ENCODE data around the gene CMSS1.

CMSS1 gene

GRCh38 chr3:100068826-100069225, 251.2 kb downstream of the CMSS1 start:
- DNase-seq = peak; percentile 91

- DNase-seq = no peak
Measured at GRCh38 chr3:100069472-100069871, 251.8 kb downstream of the CMSS1 start.

DNA sequence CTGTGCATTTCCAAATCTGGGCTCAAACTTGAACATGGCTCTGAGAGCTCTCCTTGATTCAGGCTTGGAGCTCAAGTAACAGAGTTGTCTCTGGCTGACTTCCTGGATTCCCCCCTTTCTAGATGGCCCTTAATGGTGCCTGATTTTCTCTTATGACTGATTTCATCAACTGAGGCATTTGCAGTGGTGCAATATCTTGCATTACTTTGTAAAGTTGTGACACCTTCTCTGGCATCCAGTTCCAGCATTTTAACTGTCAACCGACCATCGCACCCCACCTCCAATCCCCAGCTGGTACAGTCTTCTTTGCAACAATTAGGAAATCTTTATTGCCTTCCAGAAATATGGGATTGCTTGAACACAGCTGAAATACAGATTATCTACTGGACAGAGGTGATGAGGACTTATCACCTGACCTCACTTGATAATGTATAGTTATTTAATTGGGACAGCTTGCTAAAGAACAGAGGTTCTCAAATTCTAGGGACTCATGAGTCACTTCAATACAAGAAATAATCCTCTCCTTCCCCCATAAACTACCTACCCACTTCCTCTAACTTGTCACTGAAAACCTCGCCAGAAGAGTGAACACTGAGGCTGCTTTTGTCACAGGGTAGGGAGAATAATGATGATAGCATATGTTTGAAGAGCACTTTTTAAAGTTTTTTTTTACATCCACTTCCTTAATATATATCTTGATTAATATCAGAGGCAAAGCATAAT, 254.8 kb downstream of the CMSS1 start:
- no peak for DNase-seq

DNA sequence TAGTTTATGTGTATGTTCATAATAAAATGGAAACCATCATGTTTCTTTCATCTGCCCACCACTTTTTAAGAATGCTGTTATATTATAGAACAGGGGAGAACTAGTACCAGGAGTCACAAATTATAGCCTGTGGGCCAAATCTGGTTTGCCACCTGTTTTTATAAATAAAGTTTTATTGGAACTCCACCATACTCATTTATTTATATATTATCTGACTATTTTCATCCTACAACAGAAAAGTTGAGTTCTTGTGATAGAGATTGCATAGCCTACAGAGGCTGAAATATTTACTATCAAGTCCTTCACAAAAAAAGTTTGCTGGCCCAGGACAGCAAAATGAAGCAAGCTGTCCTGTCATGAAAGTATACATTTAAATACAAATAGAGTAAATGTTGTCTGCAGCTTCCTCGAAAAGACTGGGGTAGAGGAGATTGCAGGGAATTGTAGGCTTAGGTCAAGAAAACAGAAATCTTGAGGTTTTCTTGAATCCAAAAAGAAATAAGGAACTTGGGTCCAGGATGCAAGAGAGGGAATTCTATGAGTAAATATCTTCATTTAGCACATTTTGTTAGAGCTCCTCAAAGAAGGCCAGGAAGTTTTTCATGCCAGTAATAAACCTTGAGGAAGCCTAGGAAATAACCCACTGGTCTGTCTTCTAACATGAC, 255.5 kb downstream of the CMSS1 start:
- no peak for DNase-seq

DNA sequence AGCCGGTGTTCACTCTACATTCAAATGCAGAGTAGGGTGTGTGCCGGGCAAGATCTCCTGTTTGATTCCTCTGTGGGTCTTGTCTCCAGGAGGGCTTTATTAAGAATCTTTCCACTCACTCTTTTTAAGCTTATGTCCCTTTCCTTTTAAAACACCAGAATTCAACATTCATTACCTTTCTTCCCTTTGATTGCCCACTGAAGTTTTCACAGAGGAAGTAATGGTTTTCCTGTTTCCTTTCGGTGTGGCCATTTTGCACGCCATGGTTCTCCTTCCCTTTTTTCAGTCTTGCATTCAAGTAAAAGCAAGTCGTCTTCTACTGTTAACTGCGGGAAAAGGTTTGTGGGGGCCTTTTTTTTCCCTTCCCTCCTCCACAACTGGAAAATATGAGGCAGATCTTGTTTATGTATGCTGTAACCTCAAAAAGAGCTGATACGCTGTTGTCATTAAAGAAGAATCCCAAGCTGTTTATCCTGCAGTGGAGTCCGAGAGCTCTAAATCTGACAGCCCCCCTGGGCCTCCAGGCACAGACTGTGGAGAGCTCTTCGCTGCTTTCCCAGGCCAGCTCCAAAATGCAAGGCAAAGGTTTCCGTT, 256.1 kb downstream of the CMSS1 start:
- DNase-seq = peak; percentile 68

GRCh38 chr3:100075196-100075595, 257.5 kb downstream of the CMSS1 start:
- no peak for DNase-seq

DNA sequence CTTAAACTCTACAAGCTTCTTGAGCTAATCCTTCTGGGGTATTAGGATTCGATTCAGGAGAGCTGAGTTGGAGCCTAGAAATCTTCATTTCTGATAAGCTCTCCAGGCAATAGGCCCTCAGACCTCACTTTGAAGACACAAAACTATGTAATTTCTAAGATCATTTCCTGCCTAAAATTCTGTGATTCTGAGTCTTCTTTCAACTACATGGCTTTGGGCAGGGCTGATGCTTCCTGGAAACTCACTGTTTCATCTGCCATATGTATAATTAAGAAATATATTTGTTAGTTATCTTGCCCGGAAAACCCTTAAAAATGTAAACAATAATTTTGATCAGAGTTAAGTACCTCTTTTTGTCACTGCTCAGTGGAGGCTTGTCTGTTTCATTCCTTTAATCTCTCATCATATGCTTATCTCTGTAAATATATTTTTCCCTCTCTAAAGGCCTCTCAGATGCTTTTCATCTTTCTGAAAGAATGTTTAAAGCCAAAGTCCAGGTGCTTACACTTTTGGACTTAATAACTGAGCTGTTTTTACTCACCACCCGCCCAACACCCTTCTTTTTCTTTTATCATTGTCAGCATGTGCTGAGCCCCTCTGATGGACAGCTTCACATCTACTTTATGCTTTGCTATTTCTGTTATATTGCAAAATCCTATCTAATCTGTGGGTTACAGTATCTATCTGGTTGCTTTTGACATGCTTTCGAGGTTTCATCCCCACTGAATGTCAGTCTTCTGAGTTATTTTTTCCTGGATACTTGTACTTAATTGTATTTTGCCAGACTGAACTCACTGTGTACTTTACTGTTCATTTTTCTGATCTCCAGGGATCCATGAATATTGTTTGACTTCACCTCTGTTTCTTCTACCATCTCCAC, 258.4 kb downstream of the CMSS1 start:
- DNase-seq = peak; percentile 55

DNA sequence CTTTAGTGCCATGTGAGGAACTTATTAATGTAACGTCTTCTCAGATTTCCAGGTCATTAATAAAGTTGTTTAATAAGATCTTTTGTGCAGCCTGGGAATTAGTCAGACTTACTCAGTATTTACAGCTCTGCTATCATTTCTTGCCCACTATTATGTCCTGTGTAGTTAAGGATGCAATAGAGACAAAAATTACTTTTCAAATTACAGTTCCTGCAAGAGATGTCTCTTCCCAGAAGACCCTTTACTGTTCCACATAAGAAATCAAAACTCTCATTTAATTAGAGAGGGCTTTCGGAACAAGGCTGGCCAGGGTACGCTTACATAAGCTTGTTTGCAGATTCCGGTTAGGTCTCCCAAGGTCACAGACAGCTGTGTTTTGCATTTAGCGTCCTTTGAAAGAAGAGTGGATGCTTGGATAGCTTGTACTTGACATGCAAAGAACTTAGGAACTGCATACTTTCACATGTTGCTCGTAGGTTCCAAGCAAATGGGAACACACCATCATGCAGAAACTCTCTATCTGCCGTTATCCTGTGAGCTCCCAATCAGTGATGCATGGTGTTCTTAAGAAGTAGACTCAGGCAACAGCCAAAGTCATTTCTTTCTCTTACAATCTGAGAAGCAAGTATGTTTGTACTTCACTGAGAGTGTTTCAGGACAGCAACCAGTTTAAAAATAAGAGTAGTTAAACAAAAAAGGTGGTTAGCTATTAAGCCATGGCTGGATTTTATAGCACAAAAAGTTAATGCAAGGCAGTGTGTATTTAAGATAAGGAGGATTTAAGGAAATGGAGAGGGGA, 259.3 kb downstream of the CMSS1 start:
- DNase-seq = peak; percentile 74

DNA sequence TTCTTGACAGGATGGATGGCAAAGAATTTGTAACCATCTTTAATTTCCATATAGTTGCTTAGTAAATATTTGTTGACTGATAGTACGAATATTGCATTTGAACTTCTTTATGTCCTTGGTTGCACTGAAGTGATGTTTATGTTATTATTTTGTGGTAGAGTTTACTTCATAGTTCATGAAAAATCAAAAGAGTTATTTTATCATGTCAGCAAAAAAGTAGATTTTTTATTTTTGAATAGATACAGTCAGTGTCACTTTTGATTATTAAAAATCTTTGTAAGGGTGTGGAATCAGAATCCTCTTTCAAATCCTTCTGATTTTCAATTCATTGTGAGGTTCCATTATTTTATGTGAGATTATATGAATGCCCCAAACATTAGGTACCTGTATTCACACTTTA, 261.7 kb downstream of the CMSS1 start:
- no peak for DNase-seq

DNA sequence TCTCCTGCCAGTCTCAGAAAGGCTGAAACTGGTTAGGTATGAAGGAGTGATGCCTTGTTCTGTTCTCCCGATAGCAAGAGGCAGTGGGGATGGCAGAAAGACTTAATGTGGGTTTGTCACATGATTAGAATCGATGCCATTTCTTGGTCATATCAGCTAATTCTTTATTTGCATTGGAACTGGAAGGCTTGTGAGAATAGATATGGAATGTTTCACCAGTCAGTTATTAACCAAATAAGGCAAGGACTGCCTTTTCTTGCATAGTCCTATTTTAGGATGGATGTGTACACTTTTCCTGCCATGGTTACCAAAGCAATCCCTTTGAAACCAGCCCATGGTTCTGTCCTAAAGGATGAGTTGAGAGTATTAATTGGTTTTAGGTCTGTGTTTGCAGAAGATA, 262.9 kb downstream of the CMSS1 start:
- DNase-seq = no peak

DNA sequence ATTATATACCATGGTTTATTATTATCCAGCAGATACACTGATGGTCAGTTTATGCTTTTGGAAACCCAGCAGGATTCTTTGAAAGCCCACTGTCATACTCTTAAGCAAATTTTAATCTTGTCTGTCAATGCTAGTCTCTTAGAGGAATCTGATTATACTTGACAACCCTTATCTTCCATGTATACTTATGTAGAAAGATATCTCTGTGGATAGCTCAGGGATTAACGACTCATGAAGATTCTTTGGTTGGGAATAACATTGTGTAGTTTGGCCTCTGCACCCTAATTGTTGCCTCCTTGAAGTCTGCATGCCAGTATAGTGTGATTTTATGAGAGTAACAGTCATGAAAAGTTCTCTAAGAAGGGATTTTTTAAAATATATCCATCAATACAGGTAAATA, 263.6 kb downstream of the CMSS1 start:
- DNase-seq = no peak

GRCh38 chr3:100081986-100082692, 264.5 kb downstream of the CMSS1 start:
- DNase-seq = no peak

DNA sequence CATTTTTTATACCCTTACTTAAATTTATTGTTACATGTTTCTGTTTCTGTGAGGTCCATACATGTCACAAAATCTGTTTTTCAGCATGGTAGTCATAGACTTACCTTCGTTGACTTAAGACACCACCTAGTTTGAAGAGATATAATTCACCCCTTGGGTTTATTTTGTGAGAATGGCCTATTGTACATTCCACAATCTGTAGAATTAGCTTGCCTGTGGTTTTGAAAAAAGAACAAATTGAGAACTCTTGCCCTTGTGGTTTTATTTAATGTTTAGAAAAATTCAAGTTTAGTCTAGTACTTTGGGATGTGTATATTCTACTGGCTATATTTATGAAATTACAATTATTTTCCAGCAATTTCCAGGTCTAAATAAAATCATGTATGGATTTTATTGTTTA, 265.1 kb downstream of the CMSS1 start:
- no peak for DNase-seq

DNA sequence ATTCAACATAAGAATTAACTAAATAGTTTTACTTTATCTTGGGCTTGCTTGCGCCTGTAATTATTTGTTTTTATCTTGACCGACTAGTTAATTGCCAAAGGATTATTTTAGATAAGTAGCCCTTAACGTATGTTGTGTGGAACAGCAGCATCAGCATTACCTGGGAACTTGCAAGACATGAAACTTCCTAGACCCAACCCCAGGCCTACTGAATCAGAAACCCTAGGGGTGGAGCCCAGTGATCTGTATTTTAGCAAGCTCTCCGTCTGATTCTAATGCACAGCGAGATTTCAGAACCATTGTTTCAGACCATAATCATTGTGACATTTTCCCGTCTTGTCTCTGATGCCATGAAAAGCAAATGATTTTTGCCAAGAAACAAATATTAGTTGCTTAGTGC, 265.5 kb downstream of the CMSS1 start:
- DNase-seq = no peak

DNA sequence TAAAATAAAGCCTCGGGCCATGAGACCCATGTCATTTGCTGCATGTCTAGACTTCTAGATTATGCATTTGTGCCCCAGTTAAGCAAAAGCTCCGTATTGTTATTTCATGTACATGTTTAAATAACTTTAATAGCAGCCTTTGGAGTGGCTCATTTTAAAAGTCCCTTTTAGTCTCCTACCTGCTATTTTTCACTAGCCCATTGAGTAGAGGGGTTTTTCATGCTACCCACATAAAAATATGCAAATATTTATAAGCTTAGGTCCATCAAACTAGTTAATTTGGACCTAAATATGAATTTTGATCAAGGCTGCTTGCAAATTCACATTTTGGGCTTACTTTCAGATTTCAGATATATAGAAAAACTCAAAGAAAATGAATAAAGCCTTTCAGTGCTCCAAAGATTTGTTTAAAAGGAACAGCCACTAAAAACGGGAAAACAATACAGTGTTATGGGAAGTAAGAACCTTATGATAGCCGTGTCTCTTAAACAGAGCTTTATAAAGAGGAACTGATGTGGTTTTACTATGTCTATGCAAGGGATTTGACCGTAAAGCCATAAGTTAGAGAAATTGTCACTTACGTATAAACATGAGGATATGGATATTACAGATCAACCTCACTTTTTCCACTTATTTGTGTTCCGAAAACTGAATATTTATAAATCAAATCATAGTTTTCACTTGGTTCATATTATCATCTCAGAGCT, 266.6 kb downstream of the CMSS1 start:
- no peak for DNase-seq

DNA sequence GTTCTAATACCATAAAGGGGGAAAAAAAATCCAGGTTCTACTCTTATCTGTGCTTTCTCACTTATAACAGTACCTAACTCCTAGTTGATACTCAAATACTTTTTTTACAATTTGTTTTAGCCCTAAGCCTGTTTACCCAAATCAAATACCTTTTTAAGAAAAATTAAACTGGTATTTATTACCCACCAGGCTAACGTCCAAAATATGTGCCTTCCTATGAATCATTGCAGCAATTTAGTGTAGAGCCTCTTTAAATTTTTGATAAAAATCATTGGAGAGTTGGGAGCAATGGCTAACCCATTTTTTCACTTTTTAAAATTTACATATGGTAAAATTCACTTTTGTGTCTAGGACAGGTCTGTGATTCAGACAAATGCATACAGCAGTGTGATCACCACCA, 268.7 kb downstream of the CMSS1 start:
- no peak for DNase-seq

GRCh38 chr3:100087198-100087597, 269.5 kb downstream of the CMSS1 start:
- DNase-seq = no peak

DNA sequence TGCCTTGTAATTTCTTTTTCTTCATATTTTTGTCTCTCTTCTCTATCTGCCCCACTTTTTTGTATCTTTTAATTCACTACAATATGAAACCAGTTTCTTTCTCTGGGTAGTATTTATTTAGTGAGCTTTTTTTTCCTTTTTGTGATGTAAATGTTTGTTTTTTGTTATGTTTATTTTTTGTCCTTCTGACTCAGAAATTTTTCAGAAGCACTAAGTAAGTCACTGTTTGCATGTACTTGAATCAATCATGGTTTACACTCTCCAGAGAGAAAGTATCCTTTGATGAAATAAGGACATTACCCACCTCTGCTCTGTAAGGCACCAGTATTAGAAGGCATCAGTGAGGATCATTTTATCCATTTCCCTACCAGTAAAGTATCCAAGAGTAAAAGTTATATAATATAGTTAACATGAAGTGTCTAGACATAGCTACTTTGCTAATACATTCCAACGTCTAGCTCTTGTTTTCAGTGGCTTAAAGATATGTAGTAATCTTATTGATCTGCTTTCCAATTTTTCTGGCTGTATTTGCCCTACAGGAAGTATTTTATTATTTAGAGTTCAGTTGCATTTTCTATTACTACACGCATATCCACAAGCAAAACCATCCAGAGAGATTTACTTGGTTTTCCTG, 271.2 kb downstream of the CMSS1 start:
- DNase-seq = no peak

GRCh38 chr3:100089812-100090668, 272.4 kb downstream of the CMSS1 start:
- DNase-seq = peak; percentile 40

- no peak for DNase-seq
Measured at GRCh38 chr3:100090669-100091005, 273.0 kb downstream of the CMSS1 start.
